ENCODE measurements around the gene MBD6. TPM values are rescaled to one million over a fixed set of nuclear protein-coding genes. Genes with fewer than 3 reads are reported as not detected.

Gene MBD6
- total RNA-seq, 2 experiments from 2014 or later = 23.9 to 110 TPM

DNA sequence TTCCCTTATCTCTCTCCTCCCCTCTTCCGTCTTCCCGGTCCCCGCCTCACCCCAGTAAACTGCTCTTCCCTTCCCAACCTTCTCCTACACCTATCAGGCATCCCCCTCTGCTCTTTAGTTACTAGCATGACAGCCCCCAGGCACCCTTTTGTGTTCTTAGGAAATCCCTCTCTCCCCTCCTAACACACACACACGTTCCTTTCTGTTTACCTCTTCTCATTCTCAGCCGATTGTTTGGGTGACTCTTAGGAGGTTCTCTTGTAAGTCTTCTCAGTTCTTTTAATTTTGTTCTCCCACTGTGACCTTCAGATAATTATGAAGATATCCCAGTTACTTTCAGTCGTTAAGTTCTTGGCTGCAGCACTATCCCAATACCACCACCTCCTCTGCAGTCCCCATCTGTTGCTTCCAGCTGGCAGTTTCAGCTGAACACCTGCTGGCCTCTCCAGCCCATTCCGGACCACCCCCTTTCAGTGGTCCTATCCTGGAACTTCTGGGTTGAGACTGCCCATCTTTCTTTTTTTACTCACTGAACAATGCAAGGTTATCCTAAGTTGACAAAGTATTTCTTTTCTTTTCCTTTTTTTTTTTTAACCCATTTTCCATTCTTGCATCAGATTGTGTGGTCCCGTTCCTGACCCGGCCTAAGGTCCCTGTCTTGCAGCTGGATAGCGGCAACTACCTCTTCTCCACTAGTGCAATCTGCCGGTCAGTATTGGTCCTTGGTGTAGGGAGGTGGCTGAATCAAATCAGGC lies 34.0 kb upstream of the MBD6 start:
- Histone ChIP-seq H2AFZ (ENCODE audit: low read length) (peak overlapping the region; percentile 10; the same call in 1 of the 2 replicates), H3K4me2 (ENCODE audit: low read length) (peak overlapping the region; percentile 86), H3K9me3 (ENCODE audit: low read length) (no peaks in the 10 kb centered on the region), H4K20me1 (ENCODE audit: insufficient read depth, low read length) (no peaks in the 10 kb centered on the region; the same call in 1 of the 2 replicates), H3K9me2 (ENCODE audit: insufficient read depth, low read length) (no peaks in the 10 kb centered on the region), H3K27ac (ENCODE audit: low read depth, low read length, poor library complexity, severe bottlenecking) (peak overlapping the region; percentile 65), H3K36me3 (ENCODE audit: insufficient read depth, low read length) (peaks cover 51% of the 10 kb centered on the region), H3K4me1 (ENCODE audit: insufficient read depth, low read length, poor library complexity, severe bottlenecking) (peaks cover 18% of the 10 kb centered on the region), H3K79me2 (ENCODE audit: insufficient read depth, low read depth, low read length) (peaks cover 40% of the 10 kb centered on the region), H3K4me3 (ENCODE audit: low read depth, low read length, poor library complexity, severe bottlenecking) (peak overlapping the region; percentile 98)
- DNase-seq (ENCODE audit: low spot score) = peak; percentile 53
- TF ChIP-seq, protein P1, sequence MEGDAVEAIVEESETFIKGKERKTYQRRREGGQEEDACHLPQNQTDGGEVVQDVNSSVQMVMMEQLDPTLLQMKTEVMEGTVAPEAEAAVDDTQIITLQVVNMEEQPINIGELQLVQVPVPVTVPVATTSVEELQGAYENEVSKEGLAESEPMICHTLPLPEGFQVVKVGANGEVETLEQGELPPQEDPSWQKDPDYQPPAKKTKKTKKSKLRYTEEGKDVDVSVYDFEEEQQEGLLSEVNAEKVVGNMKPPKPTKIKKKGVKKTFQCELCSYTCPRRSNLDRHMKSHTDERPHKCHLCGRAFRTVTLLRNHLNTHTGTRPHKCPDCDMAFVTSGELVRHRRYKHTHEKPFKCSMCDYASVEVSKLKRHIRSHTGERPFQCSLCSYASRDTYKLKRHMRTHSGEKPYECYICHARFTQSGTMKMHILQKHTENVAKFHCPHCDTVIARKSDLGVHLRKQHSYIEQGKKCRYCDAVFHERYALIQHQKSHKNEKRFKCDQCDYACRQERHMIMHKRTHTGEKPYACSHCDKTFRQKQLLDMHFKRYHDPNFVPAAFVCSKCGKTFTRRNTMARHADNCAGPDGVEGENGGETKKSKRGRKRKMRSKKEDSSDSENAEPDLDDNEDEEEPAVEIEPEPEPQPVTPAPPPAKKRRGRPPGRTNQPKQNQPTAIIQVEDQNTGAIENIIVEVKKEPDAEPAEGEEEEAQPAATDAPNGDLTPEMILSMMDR (conservative IDR thresholded peaks at IDR 0.05; ENCODE audit: low read length) = no peak
- no peak for TF ChIP-seq EZH2phosphoT487 (IDR thresholded peaks at IDR 0.05; ENCODE audit: borderline replicate concordance, low read depth, low read length)
- POLR2A ChIA-PET = interaction anchor here (1.0 kb wide), 1 partner anchor 13 kb away, joined by 3 read pairs; no protein-coding TSS in a partner anchor
- BruUV-seq (replicated peaks) = TSS peak; percentile 69
- CTCF ChIA-PET (ENCODE audit: unreplicated experiment) = no interaction called here
- intact Hi-C loops (cut with micrococcal nuclease; ENCODE audit: unreplicated experiment) = no loop called here

DNA sequence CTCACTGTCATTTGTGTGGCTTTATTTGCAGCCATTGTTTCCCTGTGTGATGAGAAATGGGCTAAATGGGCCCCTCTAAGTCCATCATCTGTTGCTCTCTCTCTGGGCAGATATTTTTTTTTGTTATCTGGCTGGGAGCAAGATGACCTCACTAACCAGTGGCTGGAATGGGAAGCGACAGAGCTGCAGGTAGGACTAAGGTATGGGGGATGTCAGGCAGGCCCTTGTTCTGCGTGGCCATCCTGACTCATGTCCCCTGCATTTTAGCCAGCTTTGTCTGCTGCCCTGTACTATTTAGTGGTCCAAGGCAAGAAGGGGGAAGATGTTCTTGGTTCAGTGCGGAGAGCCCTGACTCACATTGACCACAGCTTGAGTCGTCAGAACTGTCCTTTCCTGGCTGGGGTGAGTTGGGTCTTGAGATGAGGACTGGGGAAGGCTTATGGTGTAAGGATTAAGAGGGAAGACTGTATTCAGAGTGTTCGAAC lies 33.4 kb upstream of the MBD6 start:
- peak overlapping the region; percentile 98 for H3K4me3 ChIP-seq (ENCODE audit: low read depth, low read length, poor library complexity, severe bottlenecking)
- peak overlapping the region; percentile 86 for H3K4me2 ChIP-seq (ENCODE audit: low read length)
- CTCF ChIA-PET (ENCODE audit: unreplicated experiment) = no interaction called here
- no peak for TF ChIP-seq EZH2phosphoT487 (IDR thresholded peaks at IDR 0.05; ENCODE audit: borderline replicate concordance, low read depth, low read length)
- TF ChIP-seq, protein P1 (conservative IDR thresholded peaks at IDR 0.05; ENCODE audit: low read length) = no peak
- no peak for DNase-seq (ENCODE audit: low spot score)
- H4K20me1 ChIP-seq (ENCODE audit: insufficient read depth, low read length) = no peaks in the 10 kb centered on the region; the same call in 1 of the 2 replicates
- POLR2A ChIA-PET = interaction anchor here (1.0 to 1.3 kb wide), 2 partner anchors 12 to 24 kb away, joined by 3 read pairs; no protein-coding TSS in a partner anchor
- peaks cover 40% of the 10 kb centered on the region for H3K79me2 ChIP-seq (ENCODE audit: insufficient read depth, low read depth, low read length)
- peak overlapping the region; percentile 65 for H3K27ac ChIP-seq (ENCODE audit: low read depth, low read length, poor library complexity, severe bottlenecking)
- H3K9me3 ChIP-seq (ENCODE audit: low read length) = no peaks in the 10 kb centered on the region
- H3K9me2 ChIP-seq (ENCODE audit: insufficient read depth, low read length) = no peaks in the 10 kb centered on the region
- no peak overlapping the region for H2AFZ ChIP-seq (ENCODE audit: low read length)
- intact Hi-C loops (cut with micrococcal nuclease; ENCODE audit: unreplicated experiment) = no loop called here
- H3K36me3 ChIP-seq (ENCODE audit: insufficient read depth, low read length) = peaks cover 55% of the 10 kb centered on the region
- peaks cover 15% of the 10 kb centered on the region for H3K4me1 ChIP-seq (ENCODE audit: insufficient read depth, low read length, poor library complexity, severe bottlenecking)
- no TSS peak for BruUV-seq (replicated peaks)

DNA sequence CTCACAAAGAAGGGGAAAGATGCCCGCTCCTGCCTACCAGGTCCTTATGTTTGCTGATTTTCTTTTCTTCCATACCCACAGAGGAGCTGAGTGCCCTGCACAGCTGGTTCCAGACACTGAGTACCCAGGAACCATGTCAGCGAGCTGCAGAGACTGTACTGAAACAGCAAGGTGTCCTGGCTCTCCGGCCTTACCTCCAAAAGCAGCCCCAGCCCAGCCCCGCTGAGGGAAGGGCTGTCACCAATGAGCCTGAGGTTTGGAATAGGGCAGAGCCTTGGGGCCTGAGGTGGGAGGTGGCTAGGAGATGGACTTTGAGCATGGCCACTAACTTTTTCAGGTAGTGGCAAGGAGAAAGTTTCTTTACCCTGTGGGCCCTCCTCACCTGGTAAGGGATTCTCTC lies 32.5 kb upstream of the MBD6 start:
- Histone ChIP-seq H3K9me3 (ENCODE audit: low read length) (no peaks in the 10 kb centered on the region), H3K4me1 (ENCODE audit: insufficient read depth, low read length, poor library complexity, severe bottlenecking) (peaks cover 15% of the 10 kb centered on the region), H3K79me2 (ENCODE audit: insufficient read depth, low read depth, low read length) (peaks cover 40% of the 10 kb centered on the region), H3K36me3 (ENCODE audit: insufficient read depth, low read length) (peaks cover 60% of the 10 kb centered on the region), H3K4me3 (ENCODE audit: low read depth, low read length, poor library complexity, severe bottlenecking) (no peak overlapping the region), H3K27ac (ENCODE audit: low read depth, low read length, poor library complexity, severe bottlenecking) (no peak overlapping the region), H4K20me1 (ENCODE audit: insufficient read depth, low read length) (no peaks in the 10 kb centered on the region; the same call in 1 of the 2 replicates), H2AFZ (ENCODE audit: low read length) (no peak overlapping the region), H3K4me2 (ENCODE audit: low read length) (no peak overlapping the region), H3K9me2 (ENCODE audit: insufficient read depth, low read length) (no peaks in the 10 kb centered on the region)
- TF ChIP-seq EZH2phosphoT487 (IDR thresholded peaks at IDR 0.05; ENCODE audit: borderline replicate concordance, low read depth, low read length) = no peak
- TF ChIP-seq, protein P1 (conservative IDR thresholded peaks at IDR 0.05; ENCODE audit: low read length) = no peak
- ChIA-PET POLR2A (interaction anchor here (1.3 kb wide), 1 partner anchor 23 kb away, joined by 3 read pairs; no protein-coding TSS in a partner anchor), CTCF (ENCODE audit: unreplicated experiment) (no interaction called here)
- no TSS peak for BruUV-seq (replicated peaks)
- DNase-seq (ENCODE audit: low spot score) = no peak
- intact Hi-C loops (cut with micrococcal nuclease; ENCODE audit: unreplicated experiment) = no loop called here

Data from OCI-LY7 (cell line).